22Rv1 (cell line): ENCODE measurements around the gene MAP2K6.
A peak's percentile ranks its signal among the peaks of the same experiment; 100 is the strongest.

ENCODE experiments used
- H3K27ac ChIP-seq: fragments of 450-650 bp; 2 replicates; pipeline ENCODE4 v1.5.1; 2017
- CTCF ChIP-seq: fragments of 450-650 bp; IDR thresholded peaks from 2 replicates; pipeline ENCODE4 v1.5.1; 2017; ENCODE audit warnings: mild to moderate bottlenecking
- ZFX ChIP-seq: fragments of 450-650 bp; IDR thresholded peaks from 2 replicates; pipeline ENCODE4 v1.6.1; 2017; ENCODE audit warnings: antibody characterized with exemption, borderline replicate concordance

The MAP2K6 gene

GRCh38 chr17:69489313-69489712 lies 74.8 kb downstream of the MAP2K6 start:
- TF ChIP-seq ZFX (no peak), CTCF (no peak)
- H3K27ac ChIP-seq, result no peak overlapping the region

GRCh38 chr17:69492410-69493071 lies 78.0 kb downstream of the MAP2K6 start:
- TF ChIP-seq CTCF (no peak), ZFX (no peak)

GRCh38 chr17:69495787-69496186 lies 81.3 kb downstream of the MAP2K6 start:
- H3K27ac ChIP-seq, result no peak overlapping the region

More at GRCh38 chr17:69492410-69493071, 78.0 kb downstream of the MAP2K6 start:
- H3K27ac ChIP-seq, result no peak overlapping the region

GRCh38 chr17:69497161-69497560 lies 82.7 kb downstream of the MAP2K6 start:
- no peak for TF ChIP-seq ZFX
- no peak for TF ChIP-seq CTCF
- H3K27ac ChIP-seq, result no peak overlapping the region

More at GRCh38 chr17:69495787-69496186, 81.3 kb downstream of the MAP2K6 start:
- TF ChIP-seq CTCF (no peak), ZFX (no peak)

- no peak overlapping the region for H3K27ac ChIP-seq
- no peak for TF ChIP-seq ZFX
Measured at GRCh38 chr17:69499318-69499717, 84.8 kb downstream of the MAP2K6 start.

GRCh38 chr17:69500911-69501429 lies 86.5 kb downstream of the MAP2K6 start:
- TF ChIP-seq CTCF (no peak), ZFX (no peak)
- peak overlapping the region; percentile 81 for H3K27ac ChIP-seq

GRCh38 chr17:69501591-69502468 lies 87.3 kb downstream of the MAP2K6 start:
- TF ChIP-seq ZFX (no peak), CTCF (no peak)
- peak overlapping the region; percentile 81 for H3K27ac ChIP-seq
